Breast epithelium (tissue), 3 donors: Measurements from ENCODE around the gene RCAN1.

ENCODE experiments used
- POLR2A ChIP-seq: fragments of 450-650 bp; IDR thresholded peaks from one replicate; pipeline ENCODE4 v1.6.1; 2016; ENCODE audit warnings: antibody characterized with exemption, mild to moderate bottlenecking, moderate library complexity
- TF ChIP-seq, protein P1 (sequence below), 3 donors: fragments of 450-650 bp; IDR thresholded peaks; one replicate each; pipeline ENCODE4 v1.5.1; 2016 to 2017; ENCODE audit warnings: antibody characterized with exemption in 3 of 3, mild to moderate bottlenecking in 3 of 3, moderate library complexity in 3 of 3

DNA sequence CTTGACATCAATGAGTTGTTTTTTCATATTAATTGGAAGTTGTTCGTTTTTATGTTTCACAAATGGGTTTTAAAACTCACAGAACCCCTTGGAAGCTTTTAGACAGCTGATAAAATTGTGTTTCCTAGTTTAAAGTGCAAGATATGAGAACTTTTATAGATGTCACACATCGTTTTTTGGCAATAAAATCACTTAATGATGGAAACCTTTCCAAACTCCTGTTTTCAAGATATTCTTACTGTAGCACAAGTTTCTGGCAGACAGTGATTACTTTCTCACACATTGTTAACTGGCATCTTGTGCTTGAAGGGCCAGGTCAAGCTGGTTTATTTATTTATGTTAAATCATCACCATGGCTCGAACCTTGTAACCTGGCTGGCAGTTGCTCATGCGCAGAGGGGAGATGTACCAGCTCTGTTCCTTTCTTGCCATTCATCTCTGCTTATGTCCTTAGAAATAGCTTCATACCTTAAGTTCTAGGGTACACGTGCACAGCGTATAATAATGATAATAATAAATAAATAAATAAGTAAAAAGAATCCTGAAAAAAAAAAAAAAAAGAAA lies 10.2 kb upstream of the RCAN1 start:
- TF ChIP-seq, protein P1, sequence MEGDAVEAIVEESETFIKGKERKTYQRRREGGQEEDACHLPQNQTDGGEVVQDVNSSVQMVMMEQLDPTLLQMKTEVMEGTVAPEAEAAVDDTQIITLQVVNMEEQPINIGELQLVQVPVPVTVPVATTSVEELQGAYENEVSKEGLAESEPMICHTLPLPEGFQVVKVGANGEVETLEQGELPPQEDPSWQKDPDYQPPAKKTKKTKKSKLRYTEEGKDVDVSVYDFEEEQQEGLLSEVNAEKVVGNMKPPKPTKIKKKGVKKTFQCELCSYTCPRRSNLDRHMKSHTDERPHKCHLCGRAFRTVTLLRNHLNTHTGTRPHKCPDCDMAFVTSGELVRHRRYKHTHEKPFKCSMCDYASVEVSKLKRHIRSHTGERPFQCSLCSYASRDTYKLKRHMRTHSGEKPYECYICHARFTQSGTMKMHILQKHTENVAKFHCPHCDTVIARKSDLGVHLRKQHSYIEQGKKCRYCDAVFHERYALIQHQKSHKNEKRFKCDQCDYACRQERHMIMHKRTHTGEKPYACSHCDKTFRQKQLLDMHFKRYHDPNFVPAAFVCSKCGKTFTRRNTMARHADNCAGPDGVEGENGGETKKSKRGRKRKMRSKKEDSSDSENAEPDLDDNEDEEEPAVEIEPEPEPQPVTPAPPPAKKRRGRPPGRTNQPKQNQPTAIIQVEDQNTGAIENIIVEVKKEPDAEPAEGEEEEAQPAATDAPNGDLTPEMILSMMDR (IDR thresholded peaks at IDR 0.05), result no peak
- no peak for TF ChIP-seq POLR2A
